ENCODE data around the gene PLG. TPM values are rescaled to one million over a fixed set of nuclear protein-coding genes. Genes with fewer than 3 reads are reported as not detected.
A peak's percentile ranks its signal among the peaks of the same experiment; 100 is the strongest.

The PLG gene
- total and polyA plus RNA-seq, 2 experiments from 2014 or later = 0.29 TPM; not detected in 1

DNA sequence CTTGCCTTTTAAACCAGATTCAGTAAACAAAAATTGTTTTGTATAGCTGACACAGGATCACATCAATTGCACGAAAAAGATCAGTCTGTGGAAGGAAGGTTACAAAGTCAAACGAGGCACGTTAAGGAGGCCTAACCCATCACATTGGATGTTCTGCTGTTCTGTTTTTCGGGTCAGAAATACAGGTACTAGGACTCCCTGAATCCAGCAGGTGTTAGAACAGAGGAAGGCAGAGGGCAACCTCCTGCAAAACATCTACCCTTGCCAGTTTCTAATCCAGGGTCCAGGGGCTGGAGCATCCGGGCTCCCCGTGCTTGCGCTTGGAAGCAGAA, 64.6 kb downstream of the PLG start:
- DNase-seq = no peak
- WGBS, 2 experiments (ENCODE audit: low coverage in 1 of 2, low lambda C conversion rate in 2 of 2, missing lambda C conversion rate in 2 of 2) = 47 to 58% methylated on average over 7 of the region's 7 CpGs
- peak overlapping the region; percentile 78 for H3K4me3 ChIP-seq

GRCh38 chr6:160766989-160767646, 65.1 kb downstream of the PLG start:
- H3K9me3 ChIP-seq (ENCODE audit: low read depth) = no peaks in the 10 kb centered on the region
- no peak overlapping the region for H3K9ac ChIP-seq
- peak overlapping the region; percentile 85 for H2AFZ ChIP-seq
- no peaks in the 10 kb centered on the region; the same call in 1 of the 2 replicates for H3K27me3 ChIP-seq (replicated peaks; ENCODE audit: insufficient read depth)
- H3K36me3 ChIP-seq (ENCODE audit: low read depth) = no peaks in the 10 kb centered on the region
- in situ Hi-C loops (cut with MboI) = no loop called here
- H4K20me1 ChIP-seq (ENCODE audit: insufficient read depth) = no peaks in the 10 kb centered on the region
- 3 to 4% methylated on average over 38 to 45 of the region's 55 CpGs for WGBS, 2 experiments (ENCODE audit: low coverage in 1 of 2, low lambda C conversion rate in 2 of 2, missing lambda C conversion rate in 2 of 2)
- peaks cover 3% of the 10 kb centered on the region; the same call in 1 of the 2 replicates for H3K4me1 ChIP-seq (ENCODE audit: insufficient read depth)
- H3K79me2 ChIP-seq (ENCODE audit: insufficient read depth) = no peaks in the 10 kb centered on the region
- peak overlapping the region; percentile 82 for H3K4me2 ChIP-seq (ENCODE audit: unreplicated experiment)
- H3K9me2 ChIP-seq (ENCODE audit: insufficient read depth) = no peaks in the 10 kb centered on the region
- TF ChIP-seq EZH2phosphoT487 (IDR thresholded peaks at IDR 0.05; ENCODE audit: insufficient read depth, low read depth) (no peak), EZH2 (IDR thresholded peaks at IDR 0.05; ENCODE audit: insufficient read depth, poor library complexity, severe bottlenecking) (peak; percentile 18)
- peak; percentile 78 for DNase-seq
- no peak overlapping the region for H3K27ac ChIP-seq
- peak overlapping the region; percentile 78 for H3K4me3 ChIP-seq
- H3F3A ChIP-seq (ENCODE audit: insufficient read depth) = no peaks in the 10 kb centered on the region

More for the DNA sequence above, 64.6 kb downstream of the PLG start:
- H3K27ac ChIP-seq = no peak overlapping the region
- no peak overlapping the region for H3K9ac ChIP-seq
- no peaks in the 10 kb centered on the region for H4K20me1 ChIP-seq (ENCODE audit: insufficient read depth)
- no peaks in the 10 kb centered on the region for H3F3A ChIP-seq (ENCODE audit: insufficient read depth)
- no peak for TF ChIP-seq EZH2 (IDR thresholded peaks at IDR 0.05; ENCODE audit: insufficient read depth, poor library complexity, severe bottlenecking)
- no peak for TF ChIP-seq EZH2phosphoT487 (IDR thresholded peaks at IDR 0.05; ENCODE audit: insufficient read depth, low read depth)
- H2AFZ ChIP-seq = peak overlapping the region; percentile 85
- peaks cover 3% of the 10 kb centered on the region; the same call in 1 of the 2 replicates for H3K4me1 ChIP-seq (ENCODE audit: insufficient read depth)
- H3K4me2 ChIP-seq (ENCODE audit: unreplicated experiment) = peak overlapping the region; percentile 82
- no peaks in the 10 kb centered on the region for H3K36me3 ChIP-seq (ENCODE audit: low read depth)
- H3K9me2 ChIP-seq (ENCODE audit: insufficient read depth) = no peaks in the 10 kb centered on the region
- H3K9me3 ChIP-seq (ENCODE audit: low read depth) = no peaks in the 10 kb centered on the region
- H3K27me3 ChIP-seq (replicated peaks; ENCODE audit: insufficient read depth) = no peaks in the 10 kb centered on the region; the same call in 1 of the 2 replicates
- in situ Hi-C loops (cut with MboI) = no loop called here
- H3K79me2 ChIP-seq (ENCODE audit: insufficient read depth) = no peaks in the 10 kb centered on the region

- H3K4me2 ChIP-seq (ENCODE audit: unreplicated experiment) = no peak overlapping the region
These were observed 65.6 kb downstream of the PLG start for GRCh38 chr6:160767647-160768019.

DNA sequence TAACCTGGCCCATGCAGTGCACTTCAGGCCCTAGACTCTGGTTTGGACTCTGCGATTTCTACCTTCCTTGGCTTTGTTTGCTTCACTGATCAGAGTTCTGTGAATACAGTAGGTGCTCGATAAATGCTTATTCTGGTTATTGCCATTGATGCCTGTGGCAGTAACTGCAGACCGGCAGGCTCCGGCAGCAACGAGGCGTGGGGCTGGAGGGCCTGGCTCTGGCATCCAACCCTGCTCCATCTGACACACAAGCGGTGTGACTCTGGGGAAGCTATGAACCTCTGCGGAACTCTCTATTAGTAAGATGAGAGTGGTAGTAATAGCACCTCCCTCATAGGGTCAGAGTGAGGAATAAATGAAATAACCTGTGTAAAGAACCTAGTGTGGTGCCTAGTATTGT, 66.1 kb downstream of the PLG start:
- TF ChIP-seq EZH2phosphoT487 (IDR thresholded peaks at IDR 0.05; ENCODE audit: insufficient read depth, low read depth) = no peak
- no peak for TF ChIP-seq EZH2 (IDR thresholded peaks at IDR 0.05; ENCODE audit: insufficient read depth, poor library complexity, severe bottlenecking)
- Histone ChIP-seq H3K36me3 (ENCODE audit: low read depth) (no peaks in the 10 kb centered on the region), H3K4me3 (no peak overlapping the region), H3K4me2 (ENCODE audit: unreplicated experiment) (no peak overlapping the region), H4K20me1 (ENCODE audit: insufficient read depth) (no peaks in the 10 kb centered on the region), H2AFZ (no peak overlapping the region), H3F3A (ENCODE audit: insufficient read depth) (no peaks in the 10 kb centered on the region), H3K79me2 (ENCODE audit: insufficient read depth) (no peaks in the 10 kb centered on the region), H3K27me3 (replicated peaks; ENCODE audit: insufficient read depth) (no peaks in the 10 kb centered on the region; the same call in 1 of the 2 replicates), H3K4me1 (ENCODE audit: insufficient read depth) (peaks cover 3% of the 10 kb centered on the region; the same call in 1 of the 2 replicates), H3K9me2 (ENCODE audit: insufficient read depth) (no peaks in the 10 kb centered on the region), H3K9me3 (ENCODE audit: low read depth) (no peaks in the 10 kb centered on the region), H3K27ac (no peak overlapping the region), H3K9ac (no peak overlapping the region)
- WGBS, 2 experiments (ENCODE audit: low coverage in 1 of 2, low lambda C conversion rate in 2 of 2, missing lambda C conversion rate in 2 of 2) = 69 to 71% methylated on average over 8 of the region's 8 CpGs
- in situ Hi-C loops (cut with MboI) = no loop called here
- no peak for DNase-seq

More at GRCh38 chr6:160767647-160768019, 65.6 kb downstream of the PLG start:
- H3K9me3 ChIP-seq (ENCODE audit: low read depth) = no peaks in the 10 kb centered on the region
- no peaks in the 10 kb centered on the region for H3K79me2 ChIP-seq (ENCODE audit: insufficient read depth)
- TF ChIP-seq EZH2phosphoT487 (IDR thresholded peaks at IDR 0.05; ENCODE audit: insufficient read depth, low read depth) (no peak), EZH2 (IDR thresholded peaks at IDR 0.05; ENCODE audit: insufficient read depth, poor library complexity, severe bottlenecking) (no peak)
- WGBS, 2 experiments (ENCODE audit: low coverage in 1 of 2, low lambda C conversion rate in 2 of 2, missing lambda C conversion rate in 2 of 2) = 43 to 45% methylated on average over 5 of the region's 5 CpGs
- no peaks in the 10 kb centered on the region for H3K36me3 ChIP-seq (ENCODE audit: low read depth)
- peak overlapping the region; percentile 85 for H2AFZ ChIP-seq
- no peak for DNase-seq
- no peak overlapping the region for H3K27ac ChIP-seq
- no peaks in the 10 kb centered on the region; the same call in 1 of the 2 replicates for H3K27me3 ChIP-seq (replicated peaks; ENCODE audit: insufficient read depth)
- no peak overlapping the region for H3K9ac ChIP-seq
- H3K4me1 ChIP-seq (ENCODE audit: insufficient read depth) = peaks cover 3% of the 10 kb centered on the region; the same call in 1 of the 2 replicates
- H4K20me1 ChIP-seq (ENCODE audit: insufficient read depth) = no peaks in the 10 kb centered on the region
- in situ Hi-C loops (cut with MboI) = no loop called here
- no peaks in the 10 kb centered on the region for H3K9me2 ChIP-seq (ENCODE audit: insufficient read depth)
- H3F3A ChIP-seq (ENCODE audit: insufficient read depth) = no peaks in the 10 kb centered on the region
- H3K4me3 ChIP-seq = peak overlapping the region; percentile 78

All from GM23248 (cell line).